NCI-H526 treated with DMSO at 0.1 percent for 48 hours (cell line): ENCODE data around the gene ACAP3.

ENCODE experiments used
- DNase-seq: peaks from one replicate; lab custom pipeline; 2025; lab: John Stamatoyannopoulos, UW

Gene ACAP3

DNA sequence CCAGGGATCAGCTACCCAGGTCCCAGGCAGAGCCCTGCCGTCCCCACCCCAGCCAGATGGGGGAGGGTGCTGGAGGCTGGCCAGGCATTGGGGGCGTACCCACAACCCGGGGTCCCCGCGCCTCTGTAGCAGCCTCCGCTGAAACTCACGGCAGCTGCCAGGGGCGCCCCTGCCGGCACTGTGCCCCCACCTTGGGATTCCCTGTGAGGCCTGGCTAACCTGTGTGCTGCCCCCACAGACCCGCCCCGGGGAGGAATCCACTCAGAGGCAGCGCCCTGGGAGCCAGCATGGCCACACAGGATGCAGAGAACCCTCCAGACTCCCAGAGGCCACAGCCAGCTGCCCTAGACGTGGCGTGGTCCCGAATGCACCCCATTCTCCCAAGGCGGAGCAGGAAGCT lies 37.7 kb upstream of the ACAP3 start:
- DNase-seq: no peak

DNA sequence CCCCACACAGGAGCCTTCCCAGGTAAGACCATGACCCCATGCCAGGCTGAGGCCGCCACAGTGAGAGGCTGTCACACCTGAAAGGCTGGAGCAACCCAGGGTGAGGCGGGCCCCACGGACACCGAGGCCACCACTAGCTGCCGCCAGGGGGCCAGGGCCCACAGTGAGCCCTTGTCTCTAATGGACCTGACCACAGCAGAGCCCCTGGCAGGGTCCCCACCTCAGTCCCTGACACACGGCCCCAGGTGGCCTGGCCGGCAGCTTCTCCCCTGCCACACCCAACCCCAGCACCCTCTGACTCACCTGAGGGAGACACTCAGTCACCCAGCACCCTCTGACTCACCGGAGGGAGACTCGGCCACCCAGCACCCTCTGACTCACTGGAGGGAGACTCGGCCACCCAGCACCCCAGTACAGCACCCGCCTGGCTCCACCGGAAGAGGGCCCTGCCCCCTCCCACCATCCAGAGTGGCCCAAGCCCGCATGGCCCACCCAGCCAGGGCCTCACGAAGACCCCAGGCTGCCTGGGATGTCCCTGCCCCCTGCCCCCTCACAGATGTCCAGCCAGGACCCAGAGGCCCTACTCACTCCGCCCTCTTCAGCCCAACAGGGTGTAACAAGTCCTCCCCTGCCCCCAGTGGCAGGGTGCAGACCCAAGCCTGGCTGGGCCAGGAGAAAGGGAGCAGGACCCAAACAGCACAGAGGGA lies 37.1 kb upstream of the ACAP3 start:
- no peak for DNase-seq

DNA sequence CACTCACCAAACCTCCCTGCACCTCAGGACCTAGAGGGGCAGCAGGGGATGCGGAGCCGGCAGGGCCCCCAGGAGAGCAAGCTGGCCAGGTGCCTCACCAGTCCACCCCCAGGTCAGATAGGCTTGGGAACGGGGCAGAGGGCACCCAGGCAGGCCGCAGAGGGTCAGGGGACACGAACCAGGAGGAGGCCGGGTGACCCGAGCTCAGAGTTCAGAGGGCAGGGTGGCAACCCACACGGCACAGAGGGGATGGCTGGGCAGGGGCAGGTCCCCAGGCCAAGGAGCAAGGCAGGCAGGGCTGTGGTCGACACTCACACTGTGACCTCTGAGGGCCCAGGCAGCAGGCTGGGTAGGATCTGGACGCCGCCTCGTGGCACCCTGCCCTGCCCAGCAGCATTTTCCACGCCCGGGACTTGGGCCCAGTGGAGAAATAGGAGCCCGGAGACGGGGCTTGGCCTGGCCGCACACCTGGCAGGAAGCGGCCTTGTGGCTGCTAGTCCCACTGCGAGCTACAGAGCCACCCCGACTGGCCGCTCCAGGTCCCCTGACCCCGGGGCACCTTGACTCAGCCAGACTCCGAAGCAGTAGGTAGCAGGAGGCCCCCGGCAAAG lies 36.2 kb upstream of the ACAP3 start:
- DNase-seq: no peak

DNA sequence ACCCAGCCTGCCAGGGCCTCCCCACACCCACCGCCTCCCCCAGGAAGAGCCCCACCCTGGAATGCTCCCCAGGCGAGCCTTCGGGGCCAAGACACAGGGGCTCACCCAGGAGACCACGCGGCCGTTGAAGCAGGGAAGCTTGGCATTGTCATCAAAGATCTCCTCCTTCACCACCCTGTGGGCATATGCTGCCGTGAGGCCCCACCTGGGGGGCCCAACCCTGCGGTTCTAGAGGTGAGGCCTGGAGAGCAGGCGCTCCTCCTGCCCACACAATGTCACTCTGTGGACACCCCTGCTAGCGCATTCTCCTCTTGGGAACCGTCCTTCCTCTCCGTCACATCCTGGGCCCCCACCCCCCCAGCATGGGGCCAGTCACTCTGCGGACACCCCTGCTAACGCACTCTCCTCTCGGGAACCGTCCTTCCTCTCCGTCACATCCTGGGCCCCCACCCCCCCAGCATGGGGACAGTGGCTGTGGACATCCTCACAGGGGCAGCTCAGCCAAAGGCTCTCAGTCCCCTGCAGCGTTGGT lies 34.9 kb upstream of the ACAP3 start:
- no peak for DNase-seq

GRCh38 chr1:1342061-1342562 lies 34.4 kb upstream of the ACAP3 start:
- no peak for DNase-seq

DNA sequence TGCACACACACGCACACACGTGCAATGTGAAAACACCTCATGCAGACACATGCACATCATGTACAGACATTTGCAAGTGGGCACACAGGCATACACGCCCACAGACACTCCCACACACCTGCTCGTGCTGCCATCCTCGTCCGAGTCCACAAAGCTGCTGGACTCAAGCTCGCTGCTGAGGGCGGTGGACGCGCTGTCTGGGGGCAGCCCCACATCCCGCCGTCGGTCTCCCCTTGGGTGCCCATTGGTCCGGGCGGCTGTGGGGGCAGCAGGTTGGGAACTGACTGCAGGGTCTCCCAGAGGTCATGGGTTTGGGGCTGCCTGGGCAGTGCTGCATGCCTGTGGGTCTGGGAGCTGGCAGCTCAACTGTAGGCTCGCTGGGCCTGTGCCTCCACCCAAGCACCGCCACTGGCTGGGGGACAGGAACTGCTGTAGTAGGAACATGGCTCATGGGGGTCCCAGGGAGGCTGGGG lies 33.9 kb upstream of the ACAP3 start:
- no peak for DNase-seq

DNA sequence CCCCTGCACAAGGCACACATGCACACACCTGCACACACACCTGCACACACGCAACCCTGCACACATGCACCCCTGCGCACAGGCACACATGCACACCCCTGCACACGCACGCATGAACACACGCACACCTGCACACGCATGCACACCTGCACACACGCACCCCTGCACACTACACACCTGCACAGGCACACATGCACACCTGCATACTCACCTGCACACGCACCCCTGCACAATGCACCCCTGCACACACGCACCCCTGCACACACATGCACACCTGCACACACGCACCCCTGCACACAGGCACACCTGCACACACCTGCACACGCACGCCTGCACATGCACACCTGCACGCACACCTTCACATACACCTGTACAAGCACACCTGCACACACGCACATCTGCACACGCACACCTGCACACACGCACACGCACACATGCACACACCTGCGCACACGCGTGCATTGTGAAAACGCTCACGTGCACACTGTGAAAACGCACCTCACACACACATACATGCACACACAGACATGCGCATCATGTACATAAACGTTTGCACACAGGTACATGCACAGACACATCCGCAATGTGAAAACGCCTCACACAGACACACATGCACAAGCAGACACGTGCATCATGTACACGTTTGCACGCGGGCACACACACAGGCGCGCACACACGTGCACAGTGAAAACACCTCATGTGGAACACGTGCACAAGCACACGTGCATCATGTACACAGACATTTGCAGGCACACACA lies 33.2 kb upstream of the ACAP3 start:
- DNase-seq: no peak

GRCh38 chr1:1340185-1340584 lies 32.5 kb upstream of the ACAP3 start:
- DNase-seq: no peak

- DNase-seq: no peak
These were observed 30.5 kb upstream of the ACAP3 start for GRCh38 chr1:1338278-1338677.

GRCh38 chr1:1337793-1338147 lies 30.0 kb upstream of the ACAP3 start:
- DNase-seq: peak; percentile 24

- no peak for DNase-seq
These were observed 29.4 kb upstream of the ACAP3 start for GRCh38 chr1:1336931-1337792.

DNA sequence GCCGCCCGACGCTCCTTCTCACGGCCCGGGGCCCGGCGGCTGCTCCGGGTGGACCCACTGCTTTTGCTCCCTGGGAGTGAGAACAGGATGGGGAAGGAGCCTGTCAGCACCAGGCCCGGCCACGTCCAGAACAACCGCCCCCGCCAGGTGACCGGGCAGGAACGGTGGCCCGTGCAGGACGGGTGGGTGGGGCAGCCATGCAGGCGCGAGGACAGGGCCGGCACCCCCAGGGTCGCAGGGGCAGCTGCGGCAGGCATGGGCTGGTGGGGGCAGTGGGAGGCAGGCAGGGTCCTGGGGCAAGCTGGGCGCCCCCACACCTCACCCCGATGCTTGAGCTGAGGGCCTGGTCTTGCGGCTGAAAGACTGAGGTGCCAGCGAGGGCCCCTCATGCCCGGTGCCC lies 28.7 kb upstream of the ACAP3 start:
- DNase-seq: no peak

- no peak for DNase-seq
These were observed 28.1 kb upstream of the ACAP3 start for GRCh38 chr1:1335792-1336248.

GRCh38 chr1:1335283-1335682 lies 27.6 kb upstream of the ACAP3 start:
- no peak for DNase-seq

GRCh38 chr1:1334835-1335234 lies 27.1 kb upstream of the ACAP3 start:
- no peak for DNase-seq

DNA sequence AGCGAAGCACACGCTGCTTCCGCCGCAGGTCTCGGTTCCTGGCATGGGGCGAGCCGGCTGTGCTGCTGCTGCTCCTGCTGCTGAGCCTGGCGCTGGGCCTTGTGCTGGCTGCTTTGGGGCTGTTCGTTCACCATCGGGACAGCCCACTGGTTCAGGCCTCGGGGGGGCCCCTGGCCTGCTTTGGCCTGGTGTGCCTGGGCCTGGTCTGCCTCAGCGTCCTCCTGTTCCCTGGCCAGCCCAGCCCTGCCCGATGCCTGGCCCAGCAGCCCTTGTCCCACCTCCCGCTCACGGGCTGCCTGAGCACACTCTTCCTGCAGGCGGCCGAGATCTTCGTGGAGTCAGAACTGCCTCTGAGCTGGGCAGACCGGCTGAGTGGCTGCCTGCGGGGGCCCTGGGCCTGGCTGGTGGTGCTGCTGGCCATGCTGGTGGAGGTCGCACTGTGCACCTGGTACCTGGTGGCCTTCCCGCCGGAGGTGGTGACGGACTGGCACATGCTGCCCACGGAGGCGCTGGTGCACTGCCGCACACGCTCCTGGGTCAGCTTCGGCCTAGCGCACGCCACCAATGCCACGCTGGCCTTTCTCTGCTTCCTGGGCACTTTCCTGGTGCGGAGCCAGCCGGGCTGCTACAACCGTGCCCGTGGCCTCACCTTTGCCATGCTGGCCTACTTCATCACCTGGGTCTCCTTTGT lies 26.0 kb upstream of the ACAP3 start:
- DNase-seq: no peak

- no peak for DNase-seq
These were observed 25.2 kb upstream of the ACAP3 start for GRCh38 chr1:1332774-1333480.

- no peak for DNase-seq
These were observed 24.5 kb upstream of the ACAP3 start for GRCh38 chr1:1332031-1332755.

GRCh38 chr1:1331068-1331965 lies 23.6 kb upstream of the ACAP3 start, which contains the start of gene TAS1R3:
Gene TAS1R3, plus strand, starts transcription at chr1:1331280. Its CDS starts 66 bp downstream, at chr1:1331346.
- DNase-seq: peak; percentile 47
